Measurements from ENCODE around the gene CETP. TPM values are rescaled to one million over a fixed set of nuclear protein-coding genes. Genes with fewer than 3 reads are reported as not detected.

The CETP gene
- total and polyA plus RNA-seq, 4 donors: 3.3 to 24.0 (median 6.3) TPM

DNA sequence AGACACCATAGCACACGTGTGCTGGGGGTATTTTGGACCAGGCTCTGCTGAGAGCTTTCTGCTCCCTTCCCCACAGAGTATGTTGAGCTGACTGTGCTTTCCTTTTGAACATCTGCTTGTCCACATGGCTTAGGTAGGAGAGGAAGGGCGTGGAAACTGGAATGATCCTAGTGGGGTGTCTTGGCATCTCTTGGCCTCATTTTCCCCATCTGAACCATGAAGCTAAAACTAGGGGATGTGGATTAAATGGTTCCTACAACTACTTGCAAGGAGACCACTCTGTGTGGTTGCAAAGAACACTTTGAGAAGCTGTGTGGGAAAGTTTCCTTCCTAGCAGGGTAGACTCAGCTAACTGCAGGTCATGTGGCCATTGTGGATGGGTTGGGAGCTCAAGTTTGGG, 20.9 kb downstream of the CETP start (continued):
- TF ChIP-seq EGR1 (IDR thresholded peaks at IDR 0.05; ENCODE audit: low read depth in 2 of 2) (no peak), HNF4G (IDR thresholded peaks at IDR 0.05) (no peak)

DNA sequence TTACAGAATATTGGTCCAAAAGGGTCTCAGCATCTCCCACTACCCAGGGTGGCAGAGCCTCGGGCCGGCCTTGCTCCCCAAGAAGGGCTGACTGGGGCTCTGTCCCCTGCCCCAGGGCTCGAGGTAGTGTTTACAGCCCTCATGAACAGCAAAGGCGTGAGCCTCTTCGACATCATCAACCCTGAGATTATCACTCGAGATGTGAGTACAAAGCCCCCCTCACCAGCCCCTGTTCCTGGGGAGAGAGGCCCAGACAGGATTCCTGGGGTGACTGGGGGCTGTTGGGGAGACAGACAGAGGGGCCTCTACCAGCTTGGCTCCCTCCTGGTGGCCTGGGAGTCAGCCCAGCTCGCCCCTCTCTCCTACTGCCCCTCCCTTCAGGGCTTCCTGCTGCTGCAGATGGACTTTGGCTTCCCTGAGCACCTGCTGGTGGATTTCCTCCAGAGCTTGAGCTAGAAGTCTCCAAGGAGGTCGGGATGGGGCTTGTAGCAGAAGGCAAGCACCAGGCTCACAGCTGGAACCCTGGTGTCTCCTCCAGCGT, 21.5 kb downstream of the CETP start:
- no peak overlapping the region for H3K27ac ChIP-seq (ENCODE audit: low read depth in 1 of 2, low read length in 2 of 2)
- 67% methylated on average over 9 of the region's 9 CpGs for WGBS

DNA sequence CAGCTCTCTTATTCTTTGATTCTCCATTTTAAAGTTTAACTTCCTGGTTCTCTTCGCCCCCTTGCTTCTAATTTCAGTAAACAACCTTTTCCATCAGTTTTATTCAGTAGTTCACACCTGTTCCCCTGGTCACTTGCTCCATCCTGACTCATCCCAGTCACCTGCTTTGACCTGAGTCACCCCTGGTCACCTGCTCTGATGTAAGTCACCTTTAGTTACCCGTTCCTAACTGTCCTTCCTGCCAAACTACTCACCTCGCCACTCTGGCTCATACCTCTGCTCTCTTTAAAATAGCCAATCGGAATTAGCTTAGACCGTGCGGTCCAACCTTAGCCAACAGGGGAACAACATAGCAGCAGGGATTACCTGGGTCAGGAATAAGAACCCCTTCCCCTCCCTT, 22.9 kb downstream of the CETP start:
- peak in 1 of 2 donors; percentile 16 for TF ChIP-seq HNF4A (conservative IDR thresholded peaks at IDR 0.05)
- TF ChIP-seq RXRA (IDR thresholded peaks at IDR 0.05): peak; percentile 78 to 87
- peak; percentile 16 for TF ChIP-seq FOXA2 (IDR thresholded peaks at IDR 0.05)
- peak; percentile 20 to 86 for TF ChIP-seq JUND (IDR thresholded peaks at IDR 0.05)
- no peak for TF ChIP-seq RAD21 (IDR thresholded peaks at IDR 0.05)
- TF ChIP-seq NR2F2 (IDR thresholded peaks at IDR 0.05): no peak
- no peaks in the 10 kb centered on the region for H3K9me3 ChIP-seq (ENCODE audit: control insufficient read depth in 4 of 4, low read length in 3 of 4)
- peak overlapping the region; percentile 32 to 58 for H3K27ac ChIP-seq (ENCODE audit: low read depth in 1 of 2, low read length in 2 of 2)
- H3K4me1 ChIP-seq (ENCODE audit: control insufficient read depth in 4 of 4, insufficient read depth in 4 of 4, low read length in 3 of 4): peaks cover 4 to 16% (median 7%) of the 10 kb centered on the region in 4 donors
- H3K9ac ChIP-seq (ENCODE audit: low read depth in 1 of 2, low read length in 2 of 2): no peak overlapping the region
- 46% methylated on average over 6 of the region's 6 CpGs for WGBS
- H3K36me3 ChIP-seq (ENCODE audit: control insufficient read depth in 4 of 4, insufficient read depth in 3 of 4, low read depth in 1 of 4, low read length in 3 of 4): no peaks in the 10 kb centered on the region
- no peak for DNase-seq (ENCODE audit: low spot score)
- H3K4me3 ChIP-seq (ENCODE audit: low read depth in 1 of 3, low read length in 3 of 3): no peak overlapping the region
- H3K27me3 ChIP-seq (ENCODE audit: control insufficient read depth in 4 of 4, insufficient read depth in 4 of 4, low read length in 3 of 4): no peaks in the 10 kb centered on the region

More for the DNA sequence above, 21.5 kb downstream of the CETP start:
- no peak for DNase-seq (ENCODE audit: low spot score)
- Histone ChIP-seq H3K27me3 (ENCODE audit: control insufficient read depth in 4 of 4, insufficient read depth in 4 of 4, low read length in 3 of 4) (no peaks in the 10 kb centered on the region), H3K4me3 (ENCODE audit: low read depth in 1 of 3, low read length in 3 of 3) (no peak overlapping the region), H3K9me3 (ENCODE audit: control insufficient read depth in 4 of 4, low read length in 3 of 4) (no peaks in the 10 kb centered on the region), H3K36me3 (ENCODE audit: control insufficient read depth in 4 of 4, insufficient read depth in 3 of 4, low read depth in 1 of 4, low read length in 3 of 4) (no peaks in the 10 kb centered on the region), H3K4me1 (ENCODE audit: control insufficient read depth in 4 of 4, insufficient read depth in 4 of 4, low read length in 3 of 4) (peaks cover 2 to 9% (median 6%) of the 10 kb centered on the region in 4 donors), H3K9ac (ENCODE audit: low read depth in 1 of 2, low read length in 2 of 2) (no peak overlapping the region)
- TF ChIP-seq, protein P1, sequence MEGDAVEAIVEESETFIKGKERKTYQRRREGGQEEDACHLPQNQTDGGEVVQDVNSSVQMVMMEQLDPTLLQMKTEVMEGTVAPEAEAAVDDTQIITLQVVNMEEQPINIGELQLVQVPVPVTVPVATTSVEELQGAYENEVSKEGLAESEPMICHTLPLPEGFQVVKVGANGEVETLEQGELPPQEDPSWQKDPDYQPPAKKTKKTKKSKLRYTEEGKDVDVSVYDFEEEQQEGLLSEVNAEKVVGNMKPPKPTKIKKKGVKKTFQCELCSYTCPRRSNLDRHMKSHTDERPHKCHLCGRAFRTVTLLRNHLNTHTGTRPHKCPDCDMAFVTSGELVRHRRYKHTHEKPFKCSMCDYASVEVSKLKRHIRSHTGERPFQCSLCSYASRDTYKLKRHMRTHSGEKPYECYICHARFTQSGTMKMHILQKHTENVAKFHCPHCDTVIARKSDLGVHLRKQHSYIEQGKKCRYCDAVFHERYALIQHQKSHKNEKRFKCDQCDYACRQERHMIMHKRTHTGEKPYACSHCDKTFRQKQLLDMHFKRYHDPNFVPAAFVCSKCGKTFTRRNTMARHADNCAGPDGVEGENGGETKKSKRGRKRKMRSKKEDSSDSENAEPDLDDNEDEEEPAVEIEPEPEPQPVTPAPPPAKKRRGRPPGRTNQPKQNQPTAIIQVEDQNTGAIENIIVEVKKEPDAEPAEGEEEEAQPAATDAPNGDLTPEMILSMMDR (IDR thresholded peaks at IDR 0.05; ENCODE audit: low read depth, low read length, missing input control): no peak
- TF ChIP-seq HNF4A (conservative IDR thresholded peaks at IDR 0.05): peak; percentile 24 to 50

DNA sequence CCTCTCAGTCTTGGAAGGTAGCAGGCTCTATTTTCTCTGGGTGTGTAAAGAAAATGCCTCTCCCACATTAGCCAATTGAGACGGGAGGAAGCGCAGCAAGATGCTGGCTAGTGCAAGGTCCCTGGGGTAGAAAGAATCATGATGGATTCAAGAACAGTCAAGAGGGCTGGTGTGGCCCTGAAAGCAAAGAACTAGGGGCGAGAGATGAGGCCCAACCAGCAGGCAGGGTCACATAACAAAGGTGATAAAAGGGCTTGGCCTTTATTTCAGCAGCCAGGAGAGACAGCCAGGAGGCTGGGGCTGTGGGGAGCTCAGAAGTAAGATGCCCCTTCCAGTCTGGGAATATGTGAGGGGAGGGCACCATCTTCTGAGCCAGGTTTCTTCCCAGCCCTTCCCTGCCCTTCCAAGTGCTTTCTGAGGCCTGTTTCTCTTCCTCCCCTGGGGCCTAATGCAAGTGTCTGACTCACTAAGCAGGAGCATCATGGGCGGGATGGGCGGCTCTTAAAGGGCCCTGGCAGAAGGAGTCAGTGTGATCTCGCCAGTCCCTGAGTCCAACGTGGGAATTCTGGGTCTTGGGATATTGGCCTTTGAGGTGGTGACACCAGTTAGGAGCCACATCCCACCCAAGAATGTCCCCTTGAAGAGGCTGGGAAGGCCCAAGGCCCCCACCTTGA, 23.7 kb downstream of the CETP start:
- DNase-seq (ENCODE audit: low spot score): no peak
- Histone ChIP-seq H3K27ac (ENCODE audit: low read depth in 1 of 2, low read length in 2 of 2) (peak overlapping the region; percentile 32 to 58), H3K4me3 (ENCODE audit: low read depth in 1 of 3, low read length in 3 of 3) (no peak overlapping the region), H3K9me3 (ENCODE audit: control insufficient read depth in 4 of 4, low read length in 3 of 4) (no peaks in the 10 kb centered on the region), H3K36me3 (ENCODE audit: control insufficient read depth in 4 of 4, insufficient read depth in 3 of 4, low read depth in 1 of 4, low read length in 3 of 4) (no peaks in the 10 kb centered on the region), H3K9ac (ENCODE audit: low read depth in 1 of 2, low read length in 2 of 2) (no peak overlapping the region), H3K27me3 (ENCODE audit: control insufficient read depth in 4 of 4, insufficient read depth in 4 of 4, low read length in 3 of 4) (no peaks in the 10 kb centered on the region), H3K4me1 (ENCODE audit: control insufficient read depth in 4 of 4, insufficient read depth in 4 of 4, low read length in 3 of 4) (peaks cover 4 to 17% (median 12%) of the 10 kb centered on the region in 4 donors)
- 88% methylated on average over 7 of the region's 7 CpGs for WGBS
- TF ChIP-seq, protein P2, sequence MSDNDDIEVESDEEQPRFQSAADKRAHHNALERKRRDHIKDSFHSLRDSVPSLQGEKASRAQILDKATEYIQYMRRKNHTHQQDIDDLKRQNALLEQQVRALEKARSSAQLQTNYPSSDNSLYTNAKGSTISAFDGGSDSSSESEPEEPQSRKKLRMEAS (IDR thresholded peaks at IDR 0.05): no peak
- TF ChIP-seq TAF1 (conservative IDR thresholded peaks at IDR 0.05) (no peak), EGR1 (IDR thresholded peaks at IDR 0.05; ENCODE audit: low read depth in 2 of 2) (no peak), GABPA (IDR thresholded peaks at IDR 0.05 in 1 of 2, conservative IDR thresholded peaks at IDR 0.05 in 1 of 2) (no peak), RXRA (IDR thresholded peaks at IDR 0.05) (no peak), JUND (IDR thresholded peaks at IDR 0.05) (no peak)
- TF ChIP-seq, protein P3, sequence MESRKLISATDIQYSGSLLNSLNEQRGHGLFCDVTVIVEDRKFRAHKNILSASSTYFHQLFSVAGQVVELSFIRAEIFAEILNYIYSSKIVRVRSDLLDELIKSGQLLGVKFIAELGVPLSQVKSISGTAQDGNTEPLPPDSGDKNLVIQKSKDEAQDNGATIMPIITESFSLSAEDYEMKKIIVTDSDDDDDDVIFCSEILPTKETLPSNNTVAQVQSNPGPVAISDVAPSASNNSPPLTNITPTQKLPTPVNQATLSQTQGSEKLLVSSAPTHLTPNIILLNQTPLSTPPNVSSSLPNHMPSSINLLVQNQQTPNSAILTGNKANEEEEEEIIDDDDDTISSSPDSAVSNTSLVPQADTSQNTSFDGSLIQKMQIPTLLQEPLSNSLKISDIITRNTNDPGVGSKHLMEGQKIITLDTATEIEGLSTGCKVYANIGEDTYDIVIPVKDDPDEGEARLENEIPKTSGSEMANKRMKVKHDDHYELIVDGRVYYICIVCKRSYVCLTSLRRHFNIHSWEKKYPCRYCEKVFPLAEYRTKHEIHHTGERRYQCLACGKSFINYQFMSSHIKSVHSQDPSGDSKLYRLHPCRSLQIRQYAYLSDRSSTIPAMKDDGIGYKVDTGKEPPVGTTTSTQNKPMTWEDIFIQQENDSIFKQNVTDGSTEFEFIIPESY (IDR thresholded peaks at IDR 0.05): no peak

All from liver (tissue), 9 donors.